HepG2 (cell line): ENCODE measurements around the gene PKNOX2. TPM values are rescaled to one million over a fixed set of nuclear protein-coding genes. Genes with fewer than 3 reads are reported as not detected.

Experiments
- ATAC-seq: fragments of 200-7000 bp; cut with Tn5 transposase; 3 replicates; pipeline ENCODE4 v1.9.1; 2020; ENCODE audit warnings: mild to moderate bottlenecking, moderate library complexity
- BruUV-seq: library from RNA; stranded (reverse); fragments of 400-500 nt; replicated peaks from 2 replicates; lab custom pipeline; 2021; lab: Mats Ljungman, UMichigan
- CTCF ChIA-PET: fragments of 300-600 bp; formaldehyde crosslinking; extraction: SDS; loops from one replicate; lab custom pipeline; 2021; ENCODE audit warnings: low total read pairs, inconsistent platforms, low intra/inter-chr PET ratio; lab: Yijun Ruan, JAX
- POLR2A ChIA-PET: fragments of 350-600 bp; sonication (Branson Sonifier 250); formaldehyde crosslinking; loops from one replicate; lab custom pipeline; 2020; ENCODE audit warnings: antibody characterized with exemption, inconsistent platforms; lab: Yijun Ruan, JAX
- DNase-seq: peaks from one replicate; pipeline ENCODE4 v3.0.0-alpha.2; 2015; ENCODE audit warnings: low spot score
- FAIRE-seq: peaks from 3 replicates; lab custom pipeline; 2011; peaks lifted over from hg19 to GRCh38; lab: Jason Lieb, UNC
- H2AFZ ChIP-seq: one replicate; pipeline ENCODE4 v1.6.1; 2011; ENCODE audit warnings: low read length, inconsistent platforms
- H3K27ac ChIP-seq: fragments of 300-600 bp; 3 replicates; pipeline ENCODE4 v1.8.0; 2011; ENCODE audit warnings: mixed run types, mild to moderate bottlenecking, mixed read lengths, low read length, inconsistent platforms; ENCODE audit not compliant: insufficient read depth; ENCODE audit errors: extremely low read length
- H3K27me3 ChIP-seq, 2 experiments: fragments of 200-600 bp in 1 of 2; 2 replicates in 1 of 2; 3 replicates in 1 of 2; pipeline versions ENCODE4 v1.6.0 to v1.8.0; 2011; ENCODE audit warnings: low read length in 2 of 2, mild to moderate bottlenecking in 2 of 2, moderate library complexity in 2 of 2, inconsistent platforms in 1 of 2; ENCODE audit not compliant: insufficient read depth in 2 of 2, control insufficient read depth in 1 of 2
- H3K36me3 ChIP-seq, 2 experiments: fragments of 200-600 bp in 1 of 2; replicated peaks in 1 of 2; 2 replicates in 1 of 2; 3 replicates in 1 of 2; pipeline versions ENCODE4 v1.5.1 to v1.8.0; 2011; ENCODE audit warnings: low read length in 2 of 2, inconsistent platforms in 1 of 2; ENCODE audit not compliant: insufficient read depth in 2 of 2, control insufficient read depth in 1 of 2
- H3K4me1 ChIP-seq: 2 replicates; pipeline ENCODE4 v1.5.1; 2012; ENCODE audit warnings: low read length, inconsistent platforms; ENCODE audit not compliant: insufficient read depth
- H3K4me2 ChIP-seq: 2 replicates; pipeline ENCODE4 v1.6.0; 2011; ENCODE audit warnings: low read depth, low read length, inconsistent platforms
- H3K4me3 ChIP-seq, 3 experiments: fragments of 200-600 bp in 1 of 3; sonication (generic), shearing (Covaris generic) in 1 of 3; replicated peaks in 1 of 3; 2 replicates each; pipeline ENCODE4 v1.5.1; 2011 to 2016; ENCODE audit warnings: low read length in 3 of 3, inconsistent platforms in 2 of 3, low read depth in 2 of 3, mild to moderate bottlenecking in 2 of 3, control low read depth in 1 of 3, mixed read lengths in 1 of 3; ENCODE audit not compliant: insufficient read depth in 1 of 3
- H3K79me2 ChIP-seq: one replicate; pipeline ENCODE4 v1.6.1; 2011; ENCODE audit warnings: low read length, inconsistent platforms; ENCODE audit not compliant: insufficient read depth
- H3K9ac ChIP-seq: 2 replicates; pipeline ENCODE4 v1.6.0; 2011; ENCODE audit warnings: mild to moderate bottlenecking, low read depth, low read length, inconsistent platforms; ENCODE audit not compliant: insufficient read depth
- H3K9me3 ChIP-seq: 2 replicates; pipeline ENCODE4 v1.5.1; 2012; ENCODE audit warnings: mild to moderate bottlenecking, low read length
- H4K20me1 ChIP-seq: 2 replicates; pipeline ENCODE4 v1.6.0; 2011; ENCODE audit warnings: inconsistent platforms, mild to moderate bottlenecking, low read length, moderate library complexity; ENCODE audit not compliant: insufficient read depth
- LCORL ChIP-seq, 2 experiments: fragments of 450-650 bp in 1 of 2; sonication (generic) in 1 of 2; formaldehyde crosslinking in 1 of 2; IDR thresholded peaks; 2 replicates each; pipeline versions ENCODE4 v1.5.0 to v1.6.1; 2017 to 2020; ENCODE audit warnings: antibody characterized with exemption in 1 of 2, missing genetic modification reagents in 1 of 2
- ZNF432 ChIP-seq: sonication (generic); formaldehyde crosslinking; IDR thresholded peaks from 2 replicates; pipeline ENCODE4 v1.5.0; 2020; ENCODE audit warnings: missing genetic modification reagents, mild to moderate bottlenecking, borderline replicate concordance
- ZNF883 ChIP-seq: sonication (generic); formaldehyde crosslinking; IDR thresholded peaks from 2 replicates; pipeline ENCODE4 v1.5.1; 2020; ENCODE audit warnings: mild to moderate bottlenecking, missing genetic modification reagents; ENCODE audit errors: not compliant biosample characterization
- WGBS: methylation state at CpG from one replicate; pipeline ENCODE4 v1.1.6; 2017; ENCODE audit warnings: low lambda C conversion rate; 5-methylcytosine and 5-hydroxymethylcytosine counted together
- in situ Hi-C: cut with HindIII; loops from 2 replicates; pipeline ENCODE4 v1.10.0; 2017; ENCODE audit warnings: low pct_unique_long_range_greater_than_20kb; ENCODE audit not compliant: extremely low pct_ligation_motif_present
- intact Hi-C: fragments of 100-400 bp; cut with micrococcal nuclease; formaldehyde crosslinking; loops from one replicate; pipeline ENCODE4 v1.10.0; 2022; ENCODE audit not compliant: unreplicated experiment
- polyA plus RNA-seq, 8 experiments: library from polyadenylated mRNA; depleted of rRNA in 3 of 8; stranded (reverse) in 7 of 8; unstranded in 1 of 8; fragments of >200 nt; fragmentation: Illumina TruSeq in 4 of 8; extraction: Trizol in 4 of 8; gene quantifications; 2 replicates each; pipeline versions ENCODE4 v1.2.1 to v1.2.3, GENCODE V29; 2011 to 2016; ENCODE audit warnings: low read depth in 4 of 8, missing spikeins in 1 of 8, mixed read lengths in 1 of 8; ENCODE audit not compliant: insufficient read depth in 1 of 8
- total RNA-seq, 5 experiments: library from RNA; depleted of rRNA; stranded (reverse); fragments of >200 nt; fragmentation: Illumina TruSeq; extraction: Trizol; gene quantifications; 2 replicates each; pipeline ENCODE4 v1.2.3, GENCODE V29; 2016; ENCODE audit warnings: low read depth in 1 of 5
- TF ChIP-seq, protein P1 (sequence below): sonication (generic); formaldehyde crosslinking; IDR thresholded peaks from 2 replicates; pipeline ENCODE4 v1.9.0; 2021; ENCODE audit warnings: missing genetic modification reagents, borderline replicate concordance
- TF ChIP-seq, protein P2 (sequence below): sonication (generic); formaldehyde crosslinking; IDR thresholded peaks from 2 replicates; pipeline ENCODE4 v1.8.1; 2023; ENCODE audit warnings: mild to moderate bottlenecking, moderate library complexity, missing genetic modification reagents

The PKNOX2 gene
- total and polyA plus RNA-seq, 2 of the 13 experiments (the other 11 are each of a cell fraction or from before 2014, with no cell fraction given) = not detected

DNA sequence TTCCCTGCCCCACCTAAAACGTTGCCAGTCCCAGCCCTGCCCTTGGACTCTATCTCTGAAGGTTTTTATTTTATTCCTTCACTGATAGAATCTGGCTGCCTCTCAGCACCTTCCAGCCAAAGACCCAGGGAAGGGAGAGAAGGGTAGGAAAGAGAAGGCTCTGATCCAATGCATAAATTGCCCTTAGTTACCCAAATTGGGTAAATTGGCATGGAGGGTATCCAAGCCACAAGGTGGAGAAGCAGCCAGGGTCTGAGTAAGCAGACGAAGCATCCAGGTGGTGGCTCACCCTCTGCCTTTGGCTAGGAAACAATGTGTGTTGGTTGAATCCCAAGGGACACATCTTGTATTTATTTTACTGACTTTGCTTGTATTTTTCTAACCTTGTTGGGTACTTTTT, 242.5 kb downstream of the PKNOX2 start (continued):
- TF ChIP-seq, protein P1, sequence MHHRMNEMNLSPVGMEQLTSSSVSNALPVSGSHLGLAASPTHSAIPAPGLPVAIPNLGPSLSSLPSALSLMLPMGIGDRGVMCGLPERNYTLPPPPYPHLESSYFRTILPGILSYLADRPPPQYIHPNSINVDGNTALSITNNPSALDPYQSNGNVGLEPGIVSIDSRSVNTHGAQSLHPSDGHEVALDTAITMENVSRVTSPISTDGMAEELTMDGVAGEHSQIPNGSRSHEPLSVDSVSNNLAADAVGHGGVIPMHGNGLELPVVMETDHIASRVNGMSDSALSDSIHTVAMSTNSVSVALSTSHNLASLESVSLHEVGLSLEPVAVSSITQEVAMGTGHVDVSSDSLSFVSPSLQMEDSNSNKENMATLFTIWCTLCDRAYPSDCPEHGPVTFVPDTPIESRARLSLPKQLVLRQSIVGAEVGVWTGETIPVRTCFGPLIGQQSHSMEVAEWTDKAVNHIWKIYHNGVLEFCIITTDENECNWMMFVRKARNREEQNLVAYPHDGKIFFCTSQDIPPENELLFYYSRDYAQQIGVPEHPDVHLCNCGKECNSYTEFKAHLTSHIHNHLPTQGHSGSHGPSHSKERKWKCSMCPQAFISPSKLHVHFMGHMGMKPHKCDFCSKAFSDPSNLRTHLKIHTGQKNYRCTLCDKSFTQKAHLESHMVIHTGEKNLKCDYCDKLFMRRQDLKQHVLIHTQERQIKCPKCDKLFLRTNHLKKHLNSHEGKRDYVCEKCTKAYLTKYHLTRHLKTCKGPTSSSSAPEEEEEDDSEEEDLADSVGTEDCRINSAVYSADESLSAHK (CRISPR knock-in tag) = no peak
- TF ChIP-seq LCORL (IDR thresholded peaks at IDR 0.05) (no peak), LCORL (CRISPR knock-in tag; IDR thresholded peaks at IDR 0.05) (no peak)

DNA sequence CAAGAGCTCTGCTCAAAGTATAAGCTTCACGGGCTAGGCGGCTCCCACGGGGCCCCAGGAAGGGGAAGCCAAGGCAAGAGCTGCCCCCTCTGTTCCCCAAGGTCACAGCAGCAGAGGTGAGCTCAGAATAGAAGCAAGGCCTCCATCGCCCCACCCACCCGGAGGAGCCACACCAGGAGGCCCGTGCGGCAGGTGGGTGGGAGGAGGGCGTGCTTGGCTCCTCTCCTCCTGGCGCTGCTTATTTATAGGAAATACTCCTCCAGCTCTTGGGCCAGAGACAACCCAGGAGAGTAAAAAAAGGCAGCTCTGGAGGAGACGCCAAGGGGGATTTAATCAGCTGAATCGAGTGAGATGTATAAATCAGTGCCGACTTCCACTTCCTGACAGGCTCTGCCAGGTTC, 243.8 kb downstream of the PKNOX2 start:
- Histone ChIP-seq H3K79me2 (no peaks in the 10 kb centered on the region), H3K27ac (no peak overlapping the region), H3K4me2 (no peak overlapping the region), H2AFZ (no peak overlapping the region), H3K9ac (no peak overlapping the region), H3K27me3 (peaks cover 19 to 89% of the 10 kb centered on the region in 2 experiments), H3K36me3 (no peaks in the 10 kb centered on the region), H4K20me1 (0 out of 2 replicates have a peak, but pooled peaks cover 3% of the 10 kb centered on the region), H3K4me3 (no peak overlapping the region), H3K9me3 (no peaks in the 10 kb centered on the region), H3K4me1 (no peaks in the 10 kb centered on the region)
- DNase-seq = no peak
- TF ChIP-seq, protein P2, sequence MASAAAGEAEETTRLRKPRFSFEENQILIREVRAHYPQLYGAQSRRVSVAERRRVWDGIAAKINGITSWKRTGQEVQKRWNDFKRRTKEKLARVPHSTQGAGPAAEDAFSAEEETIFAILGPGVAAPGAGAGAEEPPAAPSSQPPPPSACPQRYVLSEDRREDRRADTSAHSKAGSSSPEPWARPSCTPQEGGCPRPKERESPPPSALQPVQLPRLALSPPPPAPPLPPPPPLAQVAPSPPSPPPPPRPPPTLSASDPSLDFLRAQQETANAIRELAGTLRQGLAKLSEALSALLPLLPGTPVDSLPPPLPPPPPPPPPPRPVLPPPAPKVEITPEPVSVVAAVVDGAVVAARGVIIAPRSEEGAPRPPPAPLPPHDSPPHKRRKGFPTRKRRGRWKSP (CRISPR knock-in tag) = no peak
- TF ChIP-seq ZNF883 (CRISPR knock-in tag) = no peak
- no peak for TF ChIP-seq ZNF432 (CRISPR knock-in tag)
- CTCF ChIA-PET = no interaction called here
- WGBS = 27% methylated on average over 8 of the region's 12 CpGs
- POLR2A ChIA-PET = no interaction called here
- in situ Hi-C loops (no loop called here), intact Hi-C loops (no loop called here)
- no peak for FAIRE-seq
- no peak for ATAC-seq
- BruUV-seq = no TSS peak
